Chondrocyte (in vitro differentiated cells): ENCODE results near the gene NDE1. TPM values are rescaled to one million over a fixed set of nuclear protein-coding genes. Genes with fewer than 3 reads are reported as not detected.
A peak's percentile ranks its signal among the peaks of the same experiment; 100 is the strongest.

ENCODE experiments used
- DNase-seq: peaks from one replicate; pipeline ENCODE4 v3.0.0; 2021; ENCODE audit warnings: mixed read lengths, low spot score
- H3K27ac Mint-ChIP-seq: one replicate; pipeline ENCODE4 v1.8.0; 2021; ENCODE audit warnings: mild to moderate bottlenecking, moderate library complexity, mixed read lengths; ENCODE audit not compliant: unreplicated experiment
- H3K27me3 Mint-ChIP-seq: 2 replicates; pipeline ENCODE4 v1.8.0; 2021; ENCODE audit warnings: low read depth, mixed read lengths
- H3K36me3 Mint-ChIP-seq: 2 replicates; pipeline ENCODE4 v1.8.0; 2021; ENCODE audit warnings: low read depth, mixed read lengths
- H3K4me1 Mint-ChIP-seq: 2 replicates; pipeline ENCODE4 v1.8.0; 2021; ENCODE audit warnings: low read depth, mild to moderate bottlenecking, mixed read lengths
- H3K4me3 Mint-ChIP-seq: one replicate; pipeline ENCODE4 v1.8.0; 2021; ENCODE audit warnings: mild to moderate bottlenecking, moderate library complexity, mixed read lengths; ENCODE audit not compliant: unreplicated experiment
- H3K9me3 Mint-ChIP-seq: 2 replicates; pipeline ENCODE4 v1.8.0; 2021; ENCODE audit warnings: low read depth, mixed read lengths
- total RNA-seq: library from RNA; stranded (reverse); gene quantifications from 3 replicates; pipeline ENCODE4 v1.2.1, GENCODE V29; 2021
- TF ChIP-seq, protein P1 (sequence below): fragments of 200-600 bp; sonication (generic); IDR thresholded peaks from 2 replicates; pipeline ENCODE4 v1.5.0; 2021; ENCODE audit warnings: antibody characterized with exemption, mild to moderate bottlenecking, moderate library complexity

NDE1 gene
- total RNA-seq, 1 donor from 2014 or later = 32.3 TPM

DNA sequence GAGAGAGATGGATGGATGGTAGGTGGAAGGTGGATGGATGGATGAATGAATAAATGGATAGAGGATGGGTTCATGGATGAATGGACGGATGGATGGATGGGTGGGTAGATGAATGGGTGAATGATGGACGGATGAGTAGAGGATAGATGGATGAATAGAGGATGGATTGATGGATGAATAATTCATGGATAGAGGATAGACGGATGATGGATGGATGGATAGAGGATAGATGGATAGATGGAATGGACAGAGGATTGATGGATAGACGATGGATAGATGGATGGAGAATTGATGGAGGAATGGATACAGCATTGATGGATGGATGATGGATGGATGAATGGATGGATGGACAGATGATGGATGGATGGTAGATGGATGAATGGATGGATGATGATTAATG lies 115.1 kb downstream of the NDE1 start:
- Mint-ChIP-seq H3K4me3 (no peak overlapping the region), H3K4me1 (peaks cover 5% of the 10 kb centered on the region), H3K9me3 (no peaks in the 10 kb centered on the region), H3K27me3 (peaks cover 4% of the 10 kb centered on the region), H3K27ac (no peak overlapping the region), H3K36me3 (peaks cover 14% of the 10 kb centered on the region)
- no peak for DNase-seq
- TF ChIP-seq, protein P1, sequence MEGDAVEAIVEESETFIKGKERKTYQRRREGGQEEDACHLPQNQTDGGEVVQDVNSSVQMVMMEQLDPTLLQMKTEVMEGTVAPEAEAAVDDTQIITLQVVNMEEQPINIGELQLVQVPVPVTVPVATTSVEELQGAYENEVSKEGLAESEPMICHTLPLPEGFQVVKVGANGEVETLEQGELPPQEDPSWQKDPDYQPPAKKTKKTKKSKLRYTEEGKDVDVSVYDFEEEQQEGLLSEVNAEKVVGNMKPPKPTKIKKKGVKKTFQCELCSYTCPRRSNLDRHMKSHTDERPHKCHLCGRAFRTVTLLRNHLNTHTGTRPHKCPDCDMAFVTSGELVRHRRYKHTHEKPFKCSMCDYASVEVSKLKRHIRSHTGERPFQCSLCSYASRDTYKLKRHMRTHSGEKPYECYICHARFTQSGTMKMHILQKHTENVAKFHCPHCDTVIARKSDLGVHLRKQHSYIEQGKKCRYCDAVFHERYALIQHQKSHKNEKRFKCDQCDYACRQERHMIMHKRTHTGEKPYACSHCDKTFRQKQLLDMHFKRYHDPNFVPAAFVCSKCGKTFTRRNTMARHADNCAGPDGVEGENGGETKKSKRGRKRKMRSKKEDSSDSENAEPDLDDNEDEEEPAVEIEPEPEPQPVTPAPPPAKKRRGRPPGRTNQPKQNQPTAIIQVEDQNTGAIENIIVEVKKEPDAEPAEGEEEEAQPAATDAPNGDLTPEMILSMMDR = no peak

DNA sequence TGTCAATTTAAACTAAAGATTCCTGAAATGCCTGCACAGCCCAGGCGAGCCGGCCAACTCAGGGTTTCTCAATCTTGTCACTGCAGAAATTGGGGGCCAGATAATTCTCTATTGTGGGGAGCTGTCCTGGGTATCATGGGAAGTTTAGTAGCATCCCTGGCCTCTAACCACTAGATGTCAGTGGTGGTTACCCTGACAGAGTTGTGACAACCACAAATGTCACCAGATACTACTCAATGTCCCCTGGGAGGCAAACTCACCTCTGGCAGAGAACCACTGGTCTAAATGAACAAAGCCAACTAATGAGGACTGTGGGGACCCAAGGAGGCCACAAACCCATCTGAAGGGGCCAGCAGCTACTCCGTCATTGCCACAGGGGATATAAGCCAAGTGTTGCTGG lies 115.8 kb downstream of the NDE1 start:
- Mint-ChIP-seq H3K4me3 (no peak overlapping the region), H3K4me1 (peaks cover 12% of the 10 kb centered on the region), H3K36me3 (peaks cover 12% of the 10 kb centered on the region), H3K27ac (no peak overlapping the region), H3K9me3 (no peaks in the 10 kb centered on the region), H3K27me3 (peaks cover 4% of the 10 kb centered on the region)
- TF ChIP-seq, protein P1 = peak; percentile 87
- DNase-seq = no peak

DNA sequence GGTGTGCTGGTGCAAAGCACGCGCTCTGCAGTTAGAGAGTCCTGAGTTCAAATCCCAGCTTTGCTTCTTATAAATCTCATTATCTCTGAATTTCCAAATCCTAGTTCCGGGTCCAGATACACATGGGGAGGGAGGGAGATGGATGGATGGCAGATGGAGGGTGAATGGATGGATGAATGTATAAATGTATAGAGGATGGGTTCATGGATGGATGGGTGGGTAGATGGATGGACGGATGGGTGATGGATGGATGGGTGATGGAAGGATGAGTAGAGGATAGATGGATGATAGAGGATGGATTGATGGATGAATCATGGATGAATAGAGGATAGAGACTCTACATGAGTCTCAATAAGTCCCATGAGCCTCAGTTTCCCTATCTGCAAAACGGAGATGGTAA lies 116.9 kb downstream of the NDE1 start:
- no peak overlapping the region for H3K4me3 Mint-ChIP-seq
- TF ChIP-seq, protein P1 = no peak
- peaks cover 17% of the 10 kb centered on the region for H3K4me1 Mint-ChIP-seq
- DNase-seq = no peak
- no peak overlapping the region for H3K27ac Mint-ChIP-seq
- peaks cover 10% of the 10 kb centered on the region for H3K36me3 Mint-ChIP-seq
- H3K27me3 Mint-ChIP-seq = peaks cover 4% of the 10 kb centered on the region
- H3K9me3 Mint-ChIP-seq = no peaks in the 10 kb centered on the region

DNA sequence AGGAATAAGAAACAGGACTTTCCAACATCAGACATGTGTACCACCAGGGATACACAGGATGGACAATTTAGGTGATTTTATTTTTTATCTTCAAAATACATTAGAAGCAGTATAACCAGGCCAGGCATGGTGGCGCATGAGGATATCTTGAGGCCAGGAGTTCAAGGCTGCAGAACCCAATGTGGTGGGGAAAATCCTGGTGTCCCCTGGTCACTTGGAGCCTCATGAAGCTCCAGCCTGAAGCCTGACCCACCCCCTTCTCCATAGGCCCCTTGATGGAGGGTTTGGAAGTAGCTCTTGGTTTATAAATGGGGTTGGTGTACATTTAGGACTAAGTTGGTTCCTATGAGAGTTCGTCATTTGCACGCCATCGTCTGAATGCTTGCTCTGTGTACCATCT lies 118.2 kb downstream of the NDE1 start:
- Mint-ChIP-seq H3K4me3 (no peak overlapping the region), H3K9me3 (no peaks in the 10 kb centered on the region), H3K4me1 (peaks cover 17% of the 10 kb centered on the region), H3K27me3 (peaks cover 2% of the 10 kb centered on the region), H3K36me3 (peaks cover 9% of the 10 kb centered on the region), H3K27ac (no peak overlapping the region)
- DNase-seq = no peak
- TF ChIP-seq, protein P1 = no peak

DNA sequence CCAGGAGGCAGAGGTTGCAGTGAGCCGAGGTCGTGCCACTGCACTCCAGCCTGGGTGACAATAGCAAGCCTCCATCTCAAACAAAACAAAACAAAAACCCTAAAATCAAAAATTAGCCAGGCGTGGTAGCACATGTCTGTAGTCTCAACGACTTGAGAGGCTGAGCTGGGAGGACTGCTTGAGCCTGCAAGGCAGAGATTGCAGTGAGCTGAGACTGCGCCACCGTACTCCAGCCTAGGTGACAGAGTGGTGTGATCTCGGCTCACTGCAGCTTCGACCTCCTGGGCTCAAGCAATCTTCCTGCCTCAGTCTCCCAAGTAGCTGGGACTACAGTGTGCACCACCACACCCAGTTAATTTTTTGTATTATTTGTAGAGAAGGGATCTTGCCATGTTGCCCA lies 119.2 kb downstream of the NDE1 start:
- Mint-ChIP-seq H3K4me3 (no peak overlapping the region), H3K36me3 (peaks cover 11% of the 10 kb centered on the region), H3K27ac (no peak overlapping the region), H3K4me1 (peaks cover 17% of the 10 kb centered on the region), H3K27me3 (peaks cover 2% of the 10 kb centered on the region), H3K9me3 (no peaks in the 10 kb centered on the region)
- no peak for DNase-seq
- TF ChIP-seq, protein P1 = no peak
